Tibial nerve (tissue), 4 donors: ENCODE data around the gene BNIP5.
A peak's percentile ranks its signal among the peaks of the same experiment; 100 is the strongest.

ENCODE experiments used
- EP300 ChIP-seq, 2 donors: sonication (generic); formaldehyde crosslinking; IDR thresholded peaks; one replicate each; pipeline ENCODE4 v1.6.1; 2017; ENCODE audit warnings: antibody characterized with exemption in 2 of 2, mild to moderate bottlenecking in 1 of 2
- POLR2A ChIP-seq, 2 donors: fragments of 450-650 bp; IDR thresholded peaks; one replicate each; pipeline ENCODE4 v1.6.1; 2017; ENCODE audit warnings: antibody characterized with exemption in 2 of 2, mild to moderate bottlenecking in 2 of 2, moderate library complexity in 2 of 2
- TF ChIP-seq, protein P1 (sequence below), 5 experiments: fragments of 200-600 bp in 3 of 5; fragments of 450-650 bp in 2 of 5; sonication (generic) in 3 of 5; IDR thresholded peaks; one replicate each; pipeline ENCODE4 v1.5.1; 2016 to 2019; ENCODE audit warnings: antibody characterized with exemption in 5 of 5, mild to moderate bottlenecking in 3 of 5, moderate library complexity in 2 of 5

- TF ChIP-seq, protein P1, sequence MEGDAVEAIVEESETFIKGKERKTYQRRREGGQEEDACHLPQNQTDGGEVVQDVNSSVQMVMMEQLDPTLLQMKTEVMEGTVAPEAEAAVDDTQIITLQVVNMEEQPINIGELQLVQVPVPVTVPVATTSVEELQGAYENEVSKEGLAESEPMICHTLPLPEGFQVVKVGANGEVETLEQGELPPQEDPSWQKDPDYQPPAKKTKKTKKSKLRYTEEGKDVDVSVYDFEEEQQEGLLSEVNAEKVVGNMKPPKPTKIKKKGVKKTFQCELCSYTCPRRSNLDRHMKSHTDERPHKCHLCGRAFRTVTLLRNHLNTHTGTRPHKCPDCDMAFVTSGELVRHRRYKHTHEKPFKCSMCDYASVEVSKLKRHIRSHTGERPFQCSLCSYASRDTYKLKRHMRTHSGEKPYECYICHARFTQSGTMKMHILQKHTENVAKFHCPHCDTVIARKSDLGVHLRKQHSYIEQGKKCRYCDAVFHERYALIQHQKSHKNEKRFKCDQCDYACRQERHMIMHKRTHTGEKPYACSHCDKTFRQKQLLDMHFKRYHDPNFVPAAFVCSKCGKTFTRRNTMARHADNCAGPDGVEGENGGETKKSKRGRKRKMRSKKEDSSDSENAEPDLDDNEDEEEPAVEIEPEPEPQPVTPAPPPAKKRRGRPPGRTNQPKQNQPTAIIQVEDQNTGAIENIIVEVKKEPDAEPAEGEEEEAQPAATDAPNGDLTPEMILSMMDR (IDR thresholded peaks at IDR 0.05), result no peak
- peak in 1 of 2 donors; percentile 40 for TF ChIP-seq EP300 (IDR thresholded peaks at IDR 0.05)
- no peak for TF ChIP-seq POLR2A (IDR thresholded peaks at IDR 0.05)
Observed at GRCh38 chr6:36333931-36334725, 2.6 kb downstream of the BNIP5 start.
